HG03378 (cell line): ENCODE measurements around the gene PDCD10.

Source experiments
- ATAC-seq: cut with Tn5 transposase; IDR thresholded peaks from one replicate; pipeline ENCODE4 v1.9.1; 2021; ENCODE audit warnings: mild to moderate bottlenecking, moderate library complexity; ENCODE audit not compliant: unreplicated experiment

The PDCD10 gene

DNA sequence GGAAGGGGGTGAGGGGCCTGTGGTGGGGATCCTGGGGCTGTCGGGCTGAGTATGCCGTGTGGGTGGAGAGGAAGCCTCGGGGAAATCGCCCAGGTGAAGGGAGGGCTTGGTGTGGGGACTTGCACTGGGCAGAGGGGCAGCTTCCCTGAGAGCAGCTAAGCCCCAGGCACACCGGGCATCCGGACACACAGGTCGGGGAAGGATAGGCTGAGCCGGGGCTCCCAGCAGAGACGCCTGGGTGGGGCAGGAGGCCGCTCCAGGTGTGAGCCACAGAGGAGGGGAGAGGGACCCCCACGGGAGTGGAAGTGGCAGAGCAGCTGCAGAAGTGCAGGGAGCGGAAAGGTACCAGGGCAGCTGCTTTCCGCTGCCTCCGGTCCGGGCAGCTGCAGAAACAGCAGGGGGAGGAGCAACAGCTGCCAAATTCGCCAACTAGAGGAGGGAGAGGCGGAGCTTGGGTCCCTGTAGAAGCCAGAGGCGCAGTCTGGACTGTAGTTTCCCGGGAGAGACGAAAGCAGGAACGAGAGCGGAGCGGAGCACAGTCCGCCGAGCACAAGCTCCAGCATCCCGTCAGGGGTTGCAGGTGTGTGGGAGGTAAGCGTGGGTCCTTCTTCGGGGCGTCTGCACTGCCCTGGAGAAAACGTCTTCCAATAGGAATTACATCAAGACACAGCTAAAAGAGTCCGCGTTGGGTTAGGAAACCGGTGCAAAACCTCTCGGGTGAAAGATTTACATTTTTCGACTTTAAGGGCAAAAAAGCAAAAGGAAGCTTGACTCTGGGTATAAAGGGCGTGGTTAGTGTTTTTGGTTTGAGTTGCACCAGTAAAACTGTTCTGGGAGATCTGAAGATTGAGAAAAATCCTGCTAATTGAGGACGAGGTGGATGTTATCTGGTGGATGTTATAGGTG lies 794 bp upstream of the PDCD10 start, which contains the start of gene SERPINI1:
Gene SERPINI1 (plus strand): TSS at position 489 of the 906 bp plus-strand sequence. CDS start 53,408 bp downstream, outside the sequence.
- peak; percentile 59 for ATAC-seq

DNA sequence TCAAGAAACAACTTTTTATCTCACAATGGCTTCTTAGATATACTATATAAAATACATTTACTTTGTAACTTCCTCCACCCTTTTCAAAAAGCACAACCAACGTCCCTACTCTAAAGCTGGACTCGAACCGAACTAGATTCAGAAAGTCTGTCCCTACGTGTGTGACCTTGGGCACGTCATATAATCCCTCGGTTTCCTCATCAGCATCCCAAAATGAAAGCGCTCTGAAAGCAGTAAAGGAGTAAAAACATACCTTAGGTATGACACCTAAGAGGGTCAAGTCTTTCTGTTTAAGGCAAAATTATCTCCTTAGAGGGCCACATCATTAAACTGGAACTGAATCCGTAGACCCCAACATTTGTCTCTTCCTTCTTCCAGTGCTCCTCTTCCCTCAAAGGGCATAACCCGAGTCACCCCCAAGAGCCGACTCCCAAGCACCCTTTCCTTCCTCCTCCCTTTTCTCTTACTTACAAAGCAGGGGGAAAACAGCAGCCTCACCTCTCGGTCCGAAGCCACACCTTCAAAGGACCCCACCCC lies 663 bp downstream of the PDCD10 start:
- no peak for ATAC-seq

DNA sequence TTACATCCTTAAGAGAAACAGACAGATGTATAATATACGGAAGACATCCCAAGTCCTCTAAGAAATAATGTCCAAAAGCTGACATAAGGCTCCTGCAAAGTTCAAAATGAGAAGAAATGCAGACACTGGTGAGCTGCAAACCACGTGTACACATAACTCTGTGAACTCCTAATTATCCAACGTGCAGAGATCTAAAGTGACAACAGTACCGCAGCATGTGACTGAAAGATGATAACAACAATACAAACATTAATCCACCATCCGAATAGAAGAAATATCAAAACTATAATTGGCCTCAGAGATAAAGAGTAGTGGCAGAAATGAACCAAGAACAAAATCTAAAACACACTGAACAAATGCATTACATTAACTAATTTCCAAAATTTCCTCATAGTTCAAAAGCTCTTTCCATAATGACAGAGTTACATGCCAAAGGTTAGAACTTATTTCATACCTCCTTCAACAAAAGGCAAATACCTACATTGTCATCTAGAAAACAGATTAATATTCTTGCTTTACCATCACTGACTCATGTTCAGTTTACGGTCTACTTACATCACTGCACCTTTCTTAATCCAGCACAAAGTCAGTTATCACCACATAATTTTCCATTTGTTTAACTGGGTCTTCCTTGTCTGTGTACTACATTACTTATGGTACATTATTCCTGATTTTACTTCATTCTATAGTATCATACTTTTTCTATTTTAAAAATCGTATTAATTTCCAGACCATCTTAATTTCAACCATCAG lies 2.2 kb downstream of the PDCD10 start:
- ATAC-seq, result no peak

DNA sequence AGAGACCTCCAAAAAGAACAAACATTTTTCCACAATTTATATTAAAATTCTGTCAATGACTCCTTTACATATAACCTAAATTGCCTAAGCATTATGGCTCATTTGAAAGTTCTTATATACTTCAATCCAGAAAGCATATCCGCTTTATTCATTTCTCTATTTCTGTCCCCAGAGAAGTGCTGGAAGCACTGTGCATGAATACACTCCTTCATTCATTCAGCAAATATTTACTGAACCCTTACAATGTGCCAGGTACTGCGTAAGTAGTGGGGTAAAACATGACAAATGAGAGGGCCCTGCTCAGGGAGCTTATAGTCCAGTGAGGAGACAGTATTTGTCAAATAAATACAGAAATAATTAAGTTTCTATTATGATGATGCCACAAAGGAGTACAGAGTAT lies 3.3 kb downstream of the PDCD10 start:
- ATAC-seq, result no peak

DNA sequence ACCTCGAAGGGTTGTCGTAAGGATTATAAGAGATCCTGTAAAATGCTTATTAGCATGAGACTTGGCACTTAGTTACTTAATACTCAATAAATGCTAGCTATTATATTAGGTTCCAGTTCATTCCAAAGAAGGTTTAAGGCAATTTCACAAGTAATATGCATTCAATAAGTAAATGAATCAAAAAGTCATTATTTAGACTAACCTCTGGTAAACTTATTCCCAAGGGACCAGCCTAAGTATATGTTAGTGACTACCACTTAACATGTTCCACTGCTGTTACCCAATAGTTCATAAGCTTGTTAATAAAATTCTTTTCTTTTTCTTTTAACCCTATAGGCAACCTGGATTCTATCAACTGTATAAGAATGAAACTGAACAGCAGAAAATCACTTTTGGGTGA lies 5.1 kb downstream of the PDCD10 start:
- no peak for ATAC-seq

DNA sequence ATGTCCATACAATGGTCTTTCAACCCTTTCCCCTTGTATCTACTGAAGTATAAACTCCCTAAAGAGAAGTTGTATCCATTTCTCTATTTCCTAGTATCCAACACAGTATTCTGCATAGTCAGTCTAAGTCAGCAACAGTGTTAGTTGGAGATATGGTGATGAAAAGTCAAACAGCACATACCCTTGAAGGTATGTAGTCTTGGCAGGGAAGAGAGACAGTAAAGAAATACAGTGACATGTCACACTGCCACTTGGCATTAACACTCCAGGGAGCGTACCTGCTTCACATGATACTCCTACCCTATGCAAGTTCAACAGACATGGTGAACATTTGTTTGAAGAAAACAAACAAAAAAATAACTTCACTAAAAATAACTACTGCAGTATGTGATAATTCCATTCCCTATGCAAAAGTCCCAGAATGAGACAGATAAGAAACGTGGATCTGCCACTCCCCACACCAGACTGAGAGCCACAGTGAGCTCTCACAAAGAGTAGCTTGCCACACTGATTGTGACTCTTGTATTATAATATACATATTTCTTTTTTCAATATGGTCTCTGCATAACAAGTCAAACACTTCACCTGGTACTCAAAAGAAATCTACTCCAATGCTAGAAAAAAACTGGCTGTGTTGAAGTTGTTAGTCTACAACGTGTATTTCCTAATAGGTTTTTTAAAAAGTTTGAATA lies 5.9 kb downstream of the PDCD10 start:
- ATAC-seq, result no peak

DNA sequence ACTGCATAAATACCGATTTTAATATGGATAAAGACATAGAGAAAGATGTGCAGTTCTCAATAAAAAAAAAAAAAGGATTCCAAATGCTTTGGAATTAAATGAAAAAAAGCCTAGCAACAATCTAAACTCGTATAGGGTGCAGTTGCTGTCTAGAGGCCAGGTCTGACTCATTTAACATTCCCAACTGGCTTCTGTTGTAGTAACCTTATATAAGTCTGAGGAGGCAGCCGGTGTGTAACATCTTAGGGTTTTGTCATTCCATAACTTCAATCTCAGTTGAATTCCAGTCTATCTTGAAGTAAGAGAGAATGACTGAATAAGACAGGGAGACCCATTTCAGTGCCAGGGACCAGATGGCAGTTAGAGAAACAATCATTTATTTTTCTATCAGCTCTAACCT lies 6.5 kb downstream of the PDCD10 start:
- ATAC-seq, result no peak

DNA sequence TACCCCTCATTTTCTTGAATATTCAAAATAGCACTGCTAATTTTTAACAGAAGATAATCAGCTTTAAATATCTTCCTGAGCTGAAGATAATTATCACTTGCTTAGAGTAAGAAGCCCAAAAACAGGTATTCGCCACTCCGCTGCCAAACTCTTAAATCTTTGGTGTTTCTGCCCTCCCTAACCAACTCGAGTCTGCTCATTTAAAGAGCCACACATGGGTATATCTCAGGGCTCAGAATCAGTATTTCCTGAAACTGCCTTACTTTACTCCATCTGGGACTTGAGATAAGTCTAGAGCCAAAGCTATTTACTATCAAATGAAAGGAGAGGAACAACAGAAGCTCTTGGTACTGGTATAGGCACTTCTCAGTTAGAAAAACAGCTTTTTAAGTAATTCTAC lies 10.8 kb downstream of the PDCD10 start:
- ATAC-seq, result no peak

DNA sequence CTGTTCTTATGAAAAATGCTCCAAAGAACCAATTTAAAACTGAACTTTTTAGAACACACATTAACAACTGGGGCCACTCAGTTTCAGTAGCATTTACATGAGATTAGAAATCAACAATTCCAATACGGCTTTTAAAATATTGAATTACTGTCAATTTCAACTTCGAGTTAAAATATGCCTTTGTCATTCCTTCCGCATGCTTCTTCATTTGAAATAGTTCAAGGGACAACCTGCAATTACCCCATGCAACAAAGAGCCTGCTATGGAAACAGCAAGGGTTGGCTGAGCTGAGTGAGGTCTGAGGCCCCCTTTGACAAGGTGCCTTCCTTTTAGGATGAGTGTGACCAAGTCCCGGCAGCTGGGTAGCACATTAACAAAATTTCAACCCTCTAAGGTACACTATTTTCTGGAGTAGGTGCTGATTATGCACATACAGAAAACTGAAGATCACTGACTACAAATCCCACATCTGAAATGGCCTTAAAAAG lies 11.6 kb downstream of the PDCD10 start:
- no peak for ATAC-seq

DNA sequence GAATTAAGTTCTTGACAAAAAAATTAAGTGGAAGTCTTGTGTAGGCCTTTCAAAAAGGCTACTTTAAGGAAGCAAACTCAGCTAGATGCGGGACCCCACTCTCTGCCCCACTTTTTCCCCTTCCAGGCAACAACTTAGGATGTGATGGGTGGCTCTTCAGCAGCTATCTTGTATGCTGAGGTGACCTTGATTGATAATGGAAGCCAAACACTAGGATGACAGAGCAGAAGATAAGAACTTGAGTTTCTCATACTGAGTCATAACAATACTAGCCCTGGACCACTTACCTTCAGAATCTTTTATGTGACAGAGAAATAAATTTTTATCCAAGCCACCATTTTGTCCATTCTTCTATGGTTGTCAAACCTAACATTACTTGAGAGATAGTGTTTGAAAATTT lies 16.1 kb downstream of the PDCD10 start:
- ATAC-seq, result no peak

DNA sequence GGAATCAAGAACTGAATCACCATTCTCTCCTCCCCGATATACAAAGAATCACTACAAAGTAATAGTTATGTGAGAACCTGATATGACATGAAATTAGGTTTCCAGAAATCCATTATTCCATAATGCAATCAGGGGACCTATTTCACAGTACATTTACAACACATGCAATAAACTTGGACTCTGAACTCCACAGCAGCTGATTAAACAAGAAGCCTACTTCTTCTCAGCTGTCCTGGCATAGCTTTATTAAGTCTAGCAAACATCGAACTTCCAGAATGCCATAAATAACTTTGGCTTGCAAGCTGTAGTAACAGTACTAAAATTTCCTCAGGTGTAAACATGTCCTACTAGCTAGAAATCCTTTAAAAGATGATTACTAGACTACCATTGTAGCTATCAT lies 17.8 kb downstream of the PDCD10 start:
- no peak for ATAC-seq

DNA sequence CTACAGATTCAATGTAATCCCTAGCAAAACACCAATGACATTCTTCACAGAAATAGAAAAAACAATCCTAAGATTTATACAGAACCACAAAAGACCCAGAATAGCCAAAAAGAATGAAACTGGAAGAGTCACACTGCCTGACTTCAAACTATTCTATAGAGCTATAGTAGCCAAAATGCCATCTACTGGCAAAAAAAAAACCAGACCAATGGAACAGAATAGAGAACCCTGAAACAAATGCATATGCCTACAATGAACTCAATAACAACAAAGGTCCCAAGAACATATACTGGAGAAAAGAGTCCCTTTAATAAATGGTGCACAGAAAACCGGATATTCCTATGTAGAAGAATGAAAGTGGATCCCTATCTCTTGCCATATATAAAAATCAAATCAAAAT lies 19.8 kb downstream of the PDCD10 start:
- ATAC-seq, result no peak

DNA sequence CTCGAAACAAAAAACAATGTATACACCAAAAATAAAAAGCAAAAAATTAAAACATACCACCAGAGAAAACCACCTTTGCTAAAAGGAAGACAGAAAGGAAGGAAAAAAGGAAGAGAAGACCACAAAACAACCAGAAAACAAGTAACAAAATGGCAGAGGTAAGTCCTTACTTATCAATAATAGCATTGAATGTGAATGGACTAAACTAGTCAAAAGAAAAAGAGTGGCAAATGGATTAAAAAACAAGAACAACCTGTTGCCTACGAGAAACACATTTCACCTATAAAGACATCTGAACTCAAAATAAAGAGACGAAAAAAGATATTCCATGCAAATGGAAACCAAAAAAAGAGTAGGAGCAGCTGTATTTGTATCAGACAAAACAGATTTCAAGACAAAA lies 22.2 kb downstream of the PDCD10 start:
- ATAC-seq, result no peak

DNA sequence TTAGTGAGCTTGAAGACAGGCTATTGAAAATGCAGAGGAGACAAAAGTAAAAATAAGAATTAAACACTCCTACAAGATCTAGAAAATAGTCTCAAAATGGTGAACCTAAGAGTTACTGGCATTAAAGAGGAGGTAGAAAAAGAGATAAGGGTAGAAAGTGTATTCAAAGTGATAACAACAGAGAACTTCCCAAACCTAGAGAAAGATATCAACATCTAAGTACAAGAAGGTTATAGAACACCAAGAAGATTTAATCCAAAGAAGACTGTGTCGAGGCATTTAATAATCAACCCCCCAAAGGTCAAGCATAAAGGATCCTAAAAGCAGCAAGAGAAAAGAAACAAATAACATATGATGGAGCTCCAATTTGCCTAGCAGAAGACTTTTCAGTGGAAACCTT lies 23.3 kb downstream of the PDCD10 start:
- ATAC-seq, result no peak

DNA sequence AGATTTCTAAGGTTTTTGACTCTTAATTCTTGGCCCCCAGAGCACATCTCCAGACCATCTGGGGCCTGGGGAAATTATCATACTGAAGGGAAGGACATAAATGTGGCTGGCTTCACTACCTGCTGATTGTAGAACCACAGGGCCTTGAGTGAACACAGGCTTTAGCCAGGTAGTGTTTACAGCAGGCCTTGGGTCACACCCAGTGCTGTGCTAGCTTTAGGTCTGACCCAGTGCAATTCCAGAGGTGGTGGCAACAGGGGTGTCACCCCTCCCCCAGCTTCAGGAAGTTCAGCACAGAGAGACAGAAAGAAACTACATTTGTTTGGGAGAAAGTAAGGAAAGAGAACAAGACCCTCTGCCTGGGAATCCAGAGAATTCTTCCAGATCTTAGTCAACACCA lies 24.1 kb downstream of the PDCD10 start:
- ATAC-seq, result no peak

DNA sequence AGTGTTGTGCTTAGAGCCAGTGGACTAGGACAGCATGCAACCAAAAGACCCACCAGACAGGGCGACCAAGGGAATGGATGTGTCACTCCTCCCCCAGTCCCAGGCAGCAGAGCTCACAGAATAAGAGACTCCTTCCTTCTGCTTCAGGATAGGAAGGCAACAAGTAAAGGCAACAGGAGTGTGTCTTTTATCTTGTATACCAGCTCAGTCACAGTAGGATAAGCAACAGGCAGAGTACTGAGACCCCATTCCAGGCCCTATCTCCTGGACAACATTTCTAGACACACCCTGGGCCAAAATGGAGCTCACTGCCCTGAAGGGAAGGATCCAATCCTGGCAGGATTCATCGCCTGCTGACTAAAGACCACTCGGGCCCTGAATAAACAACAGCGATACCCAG lies 25.0 kb downstream of the PDCD10 start:
- no peak for ATAC-seq

DNA sequence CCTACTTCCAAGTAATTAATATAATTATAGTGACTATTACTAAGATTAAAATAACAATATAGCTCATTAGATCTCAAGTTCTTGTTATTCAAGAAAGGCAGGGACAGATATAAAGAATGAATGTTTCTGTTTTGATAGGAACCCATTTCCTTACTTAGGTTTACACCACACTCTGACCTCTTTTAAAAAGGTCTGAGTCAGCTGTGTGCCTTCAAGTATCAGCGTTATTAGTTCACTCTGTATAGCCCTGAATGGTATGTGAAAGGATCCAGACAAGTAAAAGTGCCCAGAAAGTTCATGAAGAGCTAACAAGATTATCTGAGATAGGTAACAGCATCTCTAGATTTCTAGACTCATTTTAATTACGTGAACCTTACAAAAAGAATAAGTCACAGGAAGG lies 28.9 kb downstream of the PDCD10 start:
- ATAC-seq, result no peak

DNA sequence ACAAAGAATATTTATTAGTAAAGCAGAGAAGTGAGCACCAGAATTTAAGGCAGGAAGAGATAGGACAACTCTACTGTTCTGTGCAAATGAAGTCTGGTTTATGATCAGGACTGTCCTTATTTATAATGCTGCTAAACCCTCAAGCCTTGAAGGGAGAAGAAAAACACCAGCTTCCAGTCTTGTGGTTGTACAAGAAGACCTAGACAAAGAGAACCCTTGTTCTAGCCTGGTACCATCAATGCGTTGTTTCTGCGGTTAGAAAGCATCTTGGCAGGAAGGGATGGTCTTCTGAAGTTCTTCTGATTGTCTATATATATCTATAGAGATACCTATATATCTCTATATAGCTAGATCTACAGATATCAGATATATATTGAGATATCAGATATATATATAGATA lies 33.8 kb downstream of the PDCD10 start:
- ATAC-seq, result no peak

DNA sequence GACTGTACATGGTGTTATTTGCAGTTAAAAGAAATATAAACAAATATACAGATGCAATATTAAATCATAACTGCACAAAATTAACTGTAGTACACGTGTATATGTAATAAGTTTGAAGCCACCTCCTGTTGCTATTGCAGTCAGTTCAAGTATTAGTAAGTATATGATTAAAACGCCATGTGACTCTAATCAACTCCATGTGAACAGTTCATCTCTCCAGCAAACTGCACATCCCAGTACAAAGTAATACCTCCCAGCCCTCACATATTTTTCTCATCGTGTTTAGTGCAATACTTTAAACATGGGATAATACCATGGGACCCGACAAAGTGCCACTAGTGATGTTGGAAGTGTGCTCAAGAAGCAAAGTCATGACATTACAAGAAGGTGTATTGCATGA lies 34.6 kb downstream of the PDCD10 start:
- no peak for ATAC-seq

DNA sequence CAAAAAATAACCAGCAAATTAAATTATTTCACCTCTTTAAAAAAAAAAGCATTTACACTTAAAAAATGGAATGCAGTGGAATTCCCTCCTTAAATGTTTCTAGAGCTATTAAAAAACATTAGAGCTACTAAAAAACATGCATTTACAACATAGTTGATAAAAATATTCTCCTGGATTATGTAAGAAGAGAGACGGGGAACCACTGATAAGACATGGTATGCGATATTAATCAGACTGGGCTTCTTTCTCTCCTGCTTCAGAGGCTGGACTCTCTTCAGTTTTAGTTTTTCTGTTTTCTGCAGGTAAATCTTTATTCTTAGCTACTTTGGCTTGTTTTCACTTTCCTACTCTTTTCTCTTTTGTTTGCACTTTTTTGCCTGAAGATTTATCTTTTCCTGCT lies 40.6 kb downstream of the PDCD10 start:
- no peak for ATAC-seq

DNA sequence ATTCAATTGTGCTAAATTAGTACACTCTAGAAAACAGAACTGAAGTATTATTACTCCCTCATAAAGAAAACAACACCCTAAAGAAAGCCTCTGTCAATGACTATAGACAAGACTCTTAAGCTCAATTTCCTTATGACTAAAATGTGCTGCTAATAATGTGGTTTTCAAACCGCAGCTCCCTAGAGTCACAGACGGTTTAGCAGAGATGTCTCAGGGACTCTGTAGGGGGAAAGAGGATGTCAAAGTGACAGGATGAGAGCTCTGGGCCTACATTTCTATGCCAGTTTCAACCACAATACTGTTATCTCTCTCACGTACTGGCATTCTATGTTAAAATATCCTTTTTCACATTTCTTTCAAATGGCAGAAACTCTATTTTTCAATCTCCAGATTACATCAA lies 43.3 kb downstream of the PDCD10 start:
- peak; percentile 100 for ATAC-seq
